Mucosa of descending colon (tissue), 3 donors: ENCODE data around the gene HOXA3. TPM values are rescaled to one million over a fixed set of nuclear protein-coding genes. Genes with fewer than 3 reads are reported as not detected.

ENCODE experiments used
- ATAC-seq: fragments of 200-7000 bp; cut with Tn5 transposase; one replicate; pipeline ENCODE4 v1.9.1; 2020; ENCODE audit warnings: mild to moderate bottlenecking, moderate library complexity
- DNase-seq, 3 donors: peaks; one replicate each; pipeline ENCODE4 v3.0.0-alpha.2; 2020
- H3K36me3 ChIP-seq: fragments of 200-600 bp; one replicate; pipeline ENCODE4 v1.8.0; 2021; ENCODE audit warnings: low read depth, mild to moderate bottlenecking
- H3K4me1 ChIP-seq: fragments of 200-600 bp; one replicate; pipeline ENCODE4 v1.8.0; 2021; ENCODE audit warnings: low read depth, mild to moderate bottlenecking
- H3K4me3 ChIP-seq: fragments of 200-600 bp; one replicate; pipeline ENCODE4 v1.8.0; 2021; ENCODE audit warnings: mild to moderate bottlenecking
- H3K9me3 ChIP-seq: fragments of 200-600 bp; one replicate; pipeline ENCODE4 v1.8.0; 2021; ENCODE audit warnings: mild to moderate bottlenecking
- CTCF ChIP-seq: fragments of 200-600 bp; IDR thresholded peaks from one replicate; pipeline ENCODE4 v1.8.0; 2022; ENCODE audit warnings: antibody characterized with exemption, mild to moderate bottlenecking
- intact Hi-C, 2 donors: fragments of 100-400 bp; cut with DNase I in 1 of 2; cut with micrococcal nuclease in 1 of 2; formaldehyde crosslinking; loops; one replicate each; pipeline versions ENCODE4 v1.11.0 to v1.11.1; 2022; cut with DNase I, micrococcal nuclease
- total RNA-seq, 3 donors: library from RNA; stranded (reverse); fragmentation: NEBNext Ultra II Directional in 2 of 3; extraction: Animal tissue kit (Norgen Biotek cat#: 25700) in 2 of 3; gene quantifications; one replicate each; pipeline versions ENCODE4 v1.2.1 to v1.2.4, GENCODE V29; 2021 to 2023
- donor health status: DM: no; HTN: no; CAD: no; lungs with moderate emphysema.
- donor health status: DM: no; HTN: no; CAD: no.
- donor health status: DM: no; HTN: yes; CAD: no.

Gene HOXA3
- total RNA-seq, 3 donors from 2014 or later = 19.9 to 38.1 (median 20.5) TPM

DNA sequence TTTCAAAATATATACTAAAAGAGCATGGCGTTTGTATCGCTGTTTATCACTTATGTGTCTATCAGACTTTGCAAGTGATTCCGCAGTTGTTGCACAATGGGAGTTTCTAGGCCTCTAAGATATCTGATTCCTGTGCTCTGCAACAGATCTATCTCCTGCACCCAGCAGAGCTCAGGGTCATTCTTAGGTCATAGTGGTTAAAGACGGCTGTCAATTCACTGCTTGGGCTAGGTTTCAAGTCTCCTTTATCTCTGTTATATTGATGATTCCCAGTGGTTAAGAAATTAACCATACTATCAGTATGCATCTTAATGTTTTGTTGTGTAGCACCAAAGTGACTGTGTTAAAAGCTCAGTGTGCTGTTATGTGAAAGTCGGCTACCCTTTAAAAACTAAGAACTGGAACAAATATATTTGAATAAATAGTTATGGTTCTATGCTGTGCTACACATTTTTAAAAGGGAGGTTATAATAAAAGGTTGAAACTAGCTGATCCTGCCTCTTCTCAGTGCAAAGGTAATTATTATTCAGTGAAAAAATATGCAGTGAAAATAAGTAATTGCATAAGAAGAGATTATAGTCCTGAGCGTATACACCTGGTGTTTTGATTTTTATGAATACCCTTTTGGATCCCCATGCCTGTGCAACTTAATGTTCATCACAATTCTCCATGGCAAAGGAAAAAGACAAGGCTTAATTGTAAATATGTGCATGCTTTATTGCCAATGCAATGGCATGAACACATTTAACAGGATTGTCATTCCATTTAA is 80.6 kb downstream of the HOXA3 start:
- no peak for DNase-seq
- intact Hi-C loops = no loop called here
- no peak for ATAC-seq

DNA sequence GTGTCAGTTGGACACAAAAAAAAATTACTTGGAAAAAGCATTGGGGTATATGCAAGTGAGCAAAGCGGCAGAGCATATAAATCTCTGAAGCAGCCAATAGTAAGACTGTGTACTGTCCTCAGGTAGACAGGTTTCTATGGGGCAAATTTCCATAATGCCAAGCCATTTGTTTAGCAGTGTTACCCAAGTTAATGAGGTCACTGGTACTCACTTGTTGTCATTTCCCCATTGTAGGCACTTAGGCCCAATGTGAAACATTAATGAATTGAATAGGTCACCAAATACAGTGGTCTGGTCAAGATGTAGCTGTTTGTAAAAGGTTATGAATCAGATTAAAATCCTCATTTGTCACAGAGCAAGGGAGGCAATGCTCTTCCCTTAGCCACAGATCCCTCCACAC is 84.1 kb downstream of the HOXA3 start:
- no peaks in the 10 kb centered on the region for H3K4me1 ChIP-seq
- intact Hi-C loops = no loop called here
- no peak for TF ChIP-seq CTCF
- ATAC-seq (no peak), DNase-seq (no peak)
- no peaks in the 10 kb centered on the region for H3K9me3 ChIP-seq
- no peaks in the 10 kb centered on the region for H3K36me3 ChIP-seq
- no peak overlapping the region for H3K4me3 ChIP-seq

More for the DNA sequence above, 80.6 kb downstream of the HOXA3 start:
- H3K36me3 ChIP-seq = no peaks in the 10 kb centered on the region
- TF ChIP-seq CTCF = no peak
- H3K4me1 ChIP-seq = no peaks in the 10 kb centered on the region
- no peak overlapping the region for H3K4me3 ChIP-seq
- H3K9me3 ChIP-seq = no peaks in the 10 kb centered on the region

DNA sequence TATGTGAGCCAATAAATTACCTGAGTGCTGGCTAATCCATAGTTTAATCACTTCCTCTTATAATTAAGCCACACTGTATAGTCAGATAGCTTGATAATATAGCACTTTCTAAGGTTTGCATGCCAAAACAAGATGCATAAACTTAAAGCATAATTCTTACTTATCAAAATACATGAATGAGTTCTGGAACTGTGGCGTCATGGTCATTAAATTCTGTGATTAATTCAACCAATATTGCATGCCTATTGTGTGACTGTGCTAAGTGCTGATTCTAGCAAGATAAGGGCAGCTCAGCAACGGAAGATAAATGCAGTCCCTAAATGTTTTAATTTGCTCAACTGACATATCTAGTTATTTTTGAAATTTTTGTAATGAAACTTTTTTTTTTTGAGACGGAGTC is 86.2 kb downstream of the HOXA3 start:
- TF ChIP-seq CTCF = no peak
- intact Hi-C loops = no loop called here
- Histone ChIP-seq H3K36me3 (no peaks in the 10 kb centered on the region), H3K4me1 (no peaks in the 10 kb centered on the region), H3K4me3 (no peak overlapping the region), H3K9me3 (no peaks in the 10 kb centered on the region)
- ATAC-seq (no peak), DNase-seq (no peak)

GRCh38 chr7:27065709-27066108 is 86.7 kb downstream of the HOXA3 start:
- no peaks in the 10 kb centered on the region for H3K9me3 ChIP-seq
- H3K4me1 ChIP-seq = no peaks in the 10 kb centered on the region
- no peak for ATAC-seq
- no peak for TF ChIP-seq CTCF
- intact Hi-C loops = no loop called here
- DNase-seq = no peak
- H3K4me3 ChIP-seq = no peak overlapping the region
- H3K36me3 ChIP-seq = no peaks in the 10 kb centered on the region

GRCh38 chr7:27064661-27065060 is 87.7 kb downstream of the HOXA3 start:
- DNase-seq (no peak), ATAC-seq (no peak)
- intact Hi-C loops = no loop called here
- H3K4me3 ChIP-seq = no peak overlapping the region
- no peaks in the 10 kb centered on the region for H3K36me3 ChIP-seq
- H3K4me1 ChIP-seq = no peaks in the 10 kb centered on the region
- TF ChIP-seq CTCF = no peak
- no peaks in the 10 kb centered on the region for H3K9me3 ChIP-seq
